Measurements from ENCODE around the gene ATP9A. TPM values are rescaled to one million over a fixed set of nuclear protein-coding genes. Genes with fewer than 3 reads are reported as not detected.

ATP9A gene
- polyA plus RNA-seq, 1 donor from 2014 or later: 56.1 TPM

GRCh38 chr20:51608061-51608460, 160.1 kb downstream of the ATP9A start:
- Histone ChIP-seq H3F3A (ENCODE audit: insufficient read depth, low read length, poor library complexity, severe bottlenecking) (no peaks in the 10 kb centered on the region), H2AFZ (ENCODE audit: low read depth, low read length) (no peak overlapping the region), H3K79me2 (replicated peaks; ENCODE audit: insufficient read depth, low read length) (no peaks in the 10 kb centered on the region), H3K27me3 (ENCODE audit: insufficient read depth, low read depth, low read length) (no peaks in the 10 kb centered on the region), H3K36me3 (ENCODE audit: insufficient read depth, low read length) (peaks cover 5% of the 10 kb centered on the region), H3K9ac (ENCODE audit: low read length) (no peak overlapping the region), H3K9me3 (ENCODE audit: low read length) (no peaks in the 10 kb centered on the region), H3K4me2 (ENCODE audit: low read length) (no peak overlapping the region), H3K4me3 (ENCODE audit: low read length) (no peak overlapping the region), H3K27ac (ENCODE audit: low read length) (no peak overlapping the region), H4K20me1 (ENCODE audit: insufficient read depth) (no peaks in the 10 kb centered on the region), H3K9me2 (ENCODE audit: insufficient read depth, low read length) (no peaks in the 10 kb centered on the region)
- TF ChIP-seq EZH2 (IDR thresholded peaks at IDR 0.05; ENCODE audit: borderline replicate concordance, insufficient read depth, low read length, poor library complexity, severe bottlenecking) (no peak), REST (IDR thresholded peaks at IDR 0.05; ENCODE audit: borderline replicate concordance) (no peak), MXI1 (conservative IDR thresholded peaks at IDR 0.05; ENCODE audit: poor library complexity, severe bottlenecking) (no peak), RAD21 (conservative IDR thresholded peaks at IDR 0.05) (no peak), TAF1 (IDR thresholded peaks at IDR 0.05; ENCODE audit: low read depth) (no peak), EP300 (conservative IDR thresholded peaks at IDR 0.05; ENCODE audit: poor library complexity, severe bottlenecking) (no peak), CTCF (IDR thresholded peaks at IDR 0.05; ENCODE audit: poor library complexity, severe bottlenecking) (no peak), SMC3 (conservative IDR thresholded peaks at IDR 0.05; ENCODE audit: poor library complexity) (no peak), POLR2AphosphoS5 (IDR thresholded peaks at IDR 0.05) (no peak)

DNA sequence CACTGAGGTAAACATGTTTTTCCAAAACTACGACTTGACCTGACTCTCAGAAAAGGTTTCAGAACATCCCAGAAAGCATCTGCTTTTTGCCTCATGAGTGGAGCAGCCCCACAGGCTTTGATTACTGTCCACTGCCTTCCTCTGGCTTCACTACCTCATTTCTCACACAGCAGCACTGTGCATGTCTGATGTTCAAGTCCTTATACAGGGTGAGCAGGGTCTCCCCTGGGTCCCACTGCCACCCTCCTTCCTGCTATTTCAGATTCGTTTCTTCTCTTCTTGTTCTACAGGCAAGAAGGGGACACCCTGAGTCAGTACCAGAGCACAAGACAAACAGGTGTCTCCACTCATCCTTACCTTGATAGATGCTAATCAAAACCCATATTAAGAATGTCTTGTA, 161.0 kb downstream of the ATP9A start:
- Histone ChIP-seq H3K9me3 (ENCODE audit: low read length) (no peaks in the 10 kb centered on the region), H3K9ac (ENCODE audit: low read length) (no peak overlapping the region), H4K20me1 (ENCODE audit: insufficient read depth) (no peaks in the 10 kb centered on the region), H3K4me2 (ENCODE audit: low read length) (no peak overlapping the region), H3K4me3 (ENCODE audit: low read length) (no peak overlapping the region), H3K36me3 (ENCODE audit: insufficient read depth, low read length) (no peaks in the 10 kb centered on the region), H3F3A (ENCODE audit: insufficient read depth, low read length, poor library complexity, severe bottlenecking) (no peaks in the 10 kb centered on the region), H3K27me3 (ENCODE audit: insufficient read depth, low read depth, low read length) (no peaks in the 10 kb centered on the region), H3K27ac (ENCODE audit: low read length) (no peak overlapping the region), H3K9me2 (ENCODE audit: insufficient read depth, low read length) (no peaks in the 10 kb centered on the region), H2AFZ (ENCODE audit: low read depth, low read length) (no peak overlapping the region), H3K79me2 (replicated peaks; ENCODE audit: insufficient read depth, low read length) (no peaks in the 10 kb centered on the region)
- TF ChIP-seq POLR2AphosphoS5 (IDR thresholded peaks at IDR 0.05) (no peak), RAD21 (conservative IDR thresholded peaks at IDR 0.05) (no peak), MXI1 (conservative IDR thresholded peaks at IDR 0.05; ENCODE audit: poor library complexity, severe bottlenecking) (no peak), TAF1 (IDR thresholded peaks at IDR 0.05; ENCODE audit: low read depth) (no peak), SMC3 (conservative IDR thresholded peaks at IDR 0.05; ENCODE audit: poor library complexity) (no peak), EZH2 (IDR thresholded peaks at IDR 0.05; ENCODE audit: borderline replicate concordance, insufficient read depth, low read length, poor library complexity, severe bottlenecking) (no peak), EP300 (conservative IDR thresholded peaks at IDR 0.05; ENCODE audit: poor library complexity, severe bottlenecking) (no peak), CTCF (IDR thresholded peaks at IDR 0.05; ENCODE audit: poor library complexity, severe bottlenecking) (no peak)

Measured in neural cell (in vitro differentiated cells).